ENCODE results near the gene PCNX2.

- TF ChIP-seq CTCF (CRISPR knock-in tag; IDR thresholded peaks at IDR 0.05) (no peak), EP300 (IDR thresholded peaks at IDR 0.05; ENCODE audit: low read depth in 2 of 2, low read length in 2 of 2) (no peak), EP300 (CRISPR knock-in tag; IDR thresholded peaks at IDR 0.05; ENCODE audit: borderline replicate concordance) (no peak), NFAT5 (CRISPR knock-in tag; IDR thresholded peaks at IDR 0.05) (no peak), ZNF138 (CRISPR knock-in tag; IDR thresholded peaks at IDR 0.05; ENCODE audit: low read depth) (no peak)
Observed at GRCh38 chr1:232984577-232985425, 310.7 kb downstream of the PCNX2 start.
